Bronchial epithelial cell (primary cell): ENCODE data around the gene SLC8A1. TPM values are rescaled to one million over a fixed set of nuclear protein-coding genes. Genes with fewer than 3 reads are reported as not detected.

ENCODE experiments used
- DNase-seq: peaks from one replicate; pipeline ENCODE4 v3.0.0-alpha.2; 2010; ENCODE audit warnings: low read depth
- FAIRE-seq: peaks from 2 replicates; lab custom pipeline; 2011; peaks lifted over from hg19 to GRCh38; lab: Jason Lieb, UNC
- H3K27me3 ChIP-seq: 2 replicates; pipeline ENCODE4 v1.5.1; 2011; ENCODE audit warnings: low read length; ENCODE audit not compliant: control insufficient read depth, insufficient read depth
- H3K36me3 ChIP-seq: 2 replicates; pipeline ENCODE4 v1.5.1; 2011; ENCODE audit warnings: low read length; ENCODE audit not compliant: control insufficient read depth, insufficient read depth
- H3K4me3 ChIP-seq: 2 replicates; pipeline ENCODE4 v1.5.1; 2011; ENCODE audit warnings: mild to moderate bottlenecking, low read depth, low read length, control low read depth
- CTCF ChIP-seq: IDR thresholded peaks from 2 replicates; pipeline ENCODE4 v1.5.1; 2011; ENCODE audit warnings: mild to moderate bottlenecking, moderate library complexity, low read length, control low read depth, inconsistent platforms; ENCODE audit not compliant: insufficient read depth, severe bottlenecking
- total RNA-seq: library from RNA; depleted of rRNA; stranded (reverse); fragments of >200 nt; gene quantifications from 2 replicates; pipeline ENCODE4 v1.2.1, GENCODE V29; 2014

The SLC8A1 gene
- total RNA-seq, 1 donor from 2014 or later, result 3.7 TPM

- Histone ChIP-seq H3K4me3 (no peak overlapping the region), H3K27me3 (no peaks in the 10 kb centered on the region), H3K36me3 (no peaks in the 10 kb centered on the region)
- DNase-seq, result no peak
- TF ChIP-seq CTCF, result no peak
- FAIRE-seq, result no peak
Observed at GRCh38 chr2:40177366-40177765, 274.5 kb downstream of the SLC8A1 start.

DNA sequence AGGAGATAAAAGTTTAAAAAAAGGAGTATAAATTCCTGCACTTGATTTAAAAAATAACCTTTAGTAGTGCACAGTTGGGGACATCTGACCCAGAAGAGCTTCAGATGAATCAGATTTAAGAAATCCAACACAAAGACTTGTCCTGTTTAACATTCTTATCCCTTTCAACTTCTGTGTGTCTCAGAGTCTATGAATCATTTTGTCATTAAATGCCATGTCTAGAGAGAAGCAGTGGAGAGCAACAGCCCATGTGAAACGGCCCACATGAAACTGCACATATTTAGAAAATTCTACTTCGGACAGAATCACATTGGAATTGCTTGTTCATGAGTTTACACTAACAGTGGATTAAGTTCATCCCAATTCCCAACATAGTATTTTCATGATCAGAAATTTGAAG lies 278.6 kb downstream of the SLC8A1 start:
- H3K36me3 ChIP-seq, result no peaks in the 10 kb centered on the region
- no peak for FAIRE-seq
- no peak for DNase-seq
- no peak overlapping the region for H3K4me3 ChIP-seq
- H3K27me3 ChIP-seq, result no peaks in the 10 kb centered on the region
- no peak for TF ChIP-seq CTCF

- no peaks in the 10 kb centered on the region for H3K27me3 ChIP-seq
- TF ChIP-seq CTCF, result no peak
- H3K36me3 ChIP-seq, result no peaks in the 10 kb centered on the region
- no peak for DNase-seq
- no peak for FAIRE-seq
- H3K4me3 ChIP-seq, result no peak overlapping the region
Observed at GRCh38 chr2:40169856-40170255, 282.0 kb downstream of the SLC8A1 start.

DNA sequence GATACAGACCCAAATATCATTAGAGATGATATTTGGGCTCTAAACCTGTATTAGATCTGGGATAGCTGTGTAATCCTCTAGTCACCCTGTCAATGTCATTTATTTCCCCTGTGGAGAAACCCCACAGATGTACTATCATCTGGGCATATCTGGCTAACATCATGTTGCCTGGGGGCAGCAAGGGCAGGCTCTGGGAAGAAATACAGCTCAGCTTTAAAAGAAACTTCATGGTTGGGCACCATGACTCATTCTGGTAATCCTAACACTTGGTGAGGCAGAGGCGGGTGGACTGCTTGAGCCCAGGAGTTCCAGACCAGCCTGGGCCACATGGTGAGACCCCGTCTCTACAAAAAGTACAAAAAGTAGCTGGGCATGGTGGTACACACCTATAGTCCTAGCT lies 282.5 kb downstream of the SLC8A1 start:
- no peak for FAIRE-seq
- no peaks in the 10 kb centered on the region for H3K36me3 ChIP-seq
- H3K27me3 ChIP-seq, result no peaks in the 10 kb centered on the region
- no peak overlapping the region for H3K4me3 ChIP-seq
- TF ChIP-seq CTCF, result no peak
- DNase-seq, result peak; percentile 29

- FAIRE-seq, result no peak
- Histone ChIP-seq H3K36me3 (no peaks in the 10 kb centered on the region), H3K4me3 (no peak overlapping the region), H3K27me3 (no peaks in the 10 kb centered on the region)
- no peak for TF ChIP-seq CTCF
- no peak for DNase-seq
Observed at GRCh38 chr2:40168546-40168945, 283.3 kb downstream of the SLC8A1 start.

GRCh38 chr2:40168032-40168431 lies 283.9 kb downstream of the SLC8A1 start:
- no peak for TF ChIP-seq CTCF
- Histone ChIP-seq H3K36me3 (no peaks in the 10 kb centered on the region), H3K4me3 (no peak overlapping the region), H3K27me3 (no peaks in the 10 kb centered on the region)
- no peak for FAIRE-seq
- peak; percentile 4 for DNase-seq
